ENCODE measurements around the gene MYO1C. TPM values are rescaled to one million over a fixed set of nuclear protein-coding genes. Genes with fewer than 3 reads are reported as not detected.
"Not testable (repeated sequence)": the region's sequence is repeated elsewhere in the genome, so short reads cannot be mapped to it uniquely, and the experiment has no call there.

MYO1C gene
- polyA plus RNA-seq, 1 donor: 56.1 TPM

GRCh38 chr17:1423456-1424135 is 68.9 kb downstream of the MYO1C start:
- no peaks in the 10 kb centered on the region for H3K27me3 ChIP-seq (ENCODE audit: control insufficient read depth, insufficient read depth, low read length)
- 60% methylated on average over 1 of the region's 10 CpGs for WGBS (ENCODE audit: insufficient coverage, low lambda C conversion rate)
- no peaks in the 10 kb centered on the region for H3K4me1 ChIP-seq (ENCODE audit: control insufficient read depth, insufficient read depth, low read length)
- H3K36me3 ChIP-seq (ENCODE audit: control insufficient read depth, insufficient read depth, low read length): peaks cover 40% of the 10 kb centered on the region
- no peak for DNase-seq
- H3K27ac ChIP-seq (ENCODE audit: low read length): no peak overlapping the region
- H3K4me3 ChIP-seq (ENCODE audit: low read length): no peak overlapping the region
- H3K9me3 ChIP-seq (ENCODE audit: control insufficient read depth, low read depth, low read length): no peaks in the 10 kb centered on the region

- Histone ChIP-seq H3K9me3 (ENCODE audit: control insufficient read depth, low read depth, low read length) (no peaks in the 10 kb centered on the region), H3K4me1 (ENCODE audit: control insufficient read depth, insufficient read depth, low read length) (no peaks in the 10 kb centered on the region), H3K4me3 (ENCODE audit: low read length) (no peak overlapping the region), H3K27me3 (ENCODE audit: control insufficient read depth, insufficient read depth, low read length) (no peaks in the 10 kb centered on the region), H3K27ac (ENCODE audit: low read length) (no peak overlapping the region), H3K36me3 (ENCODE audit: control insufficient read depth, insufficient read depth, low read length) (peaks cover 38% of the 10 kb centered on the region)
- no peak for DNase-seq
- no CpG with 5 or more reads among the region's 7 CpGs for WGBS (ENCODE audit: insufficient coverage, low lambda C conversion rate)
These were observed 69.6 kb downstream of the MYO1C start for GRCh38 chr17:1422885-1423284.

GRCh38 chr17:1421470-1421869 is 71.0 kb downstream of the MYO1C start:
- DNase-seq: no peak
- no CpG with 5 or more reads among the region's 11 CpGs for WGBS (ENCODE audit: insufficient coverage, low lambda C conversion rate)
- H3K27ac ChIP-seq (ENCODE audit: low read length): no peak overlapping the region
- no peaks in the 10 kb centered on the region for H3K4me1 ChIP-seq (ENCODE audit: control insufficient read depth, insufficient read depth, low read length)
- peaks cover 41% of the 10 kb centered on the region for H3K36me3 ChIP-seq (ENCODE audit: control insufficient read depth, insufficient read depth, low read length)
- no peaks in the 10 kb centered on the region for H3K27me3 ChIP-seq (ENCODE audit: control insufficient read depth, insufficient read depth, low read length)
- H3K9me3 ChIP-seq (ENCODE audit: control insufficient read depth, low read depth, low read length): no peaks in the 10 kb centered on the region
- H3K4me3 ChIP-seq (ENCODE audit: low read length): no peak overlapping the region

GRCh38 chr17:1420981-1421380 is 71.5 kb downstream of the MYO1C start:
- Histone ChIP-seq H3K4me3 (ENCODE audit: low read length) (no peak overlapping the region), H3K27me3 (ENCODE audit: control insufficient read depth, insufficient read depth, low read length) (no peaks in the 10 kb centered on the region), H3K9me3 (ENCODE audit: control insufficient read depth, low read depth, low read length) (no peaks in the 10 kb centered on the region), H3K4me1 (ENCODE audit: control insufficient read depth, insufficient read depth, low read length) (no peaks in the 10 kb centered on the region), H3K27ac (ENCODE audit: low read length) (no peak overlapping the region), H3K36me3 (ENCODE audit: control insufficient read depth, insufficient read depth, low read length) (peaks cover 39% of the 10 kb centered on the region)
- WGBS (ENCODE audit: insufficient coverage, low lambda C conversion rate): 90% methylated on average over 2 of the region's 2 CpGs
- DNase-seq: no peak

GRCh38 chr17:1420163-1420562 is 72.3 kb downstream of the MYO1C start:
- Histone ChIP-seq H3K27me3 (ENCODE audit: control insufficient read depth, insufficient read depth, low read length) (no peaks in the 10 kb centered on the region), H3K9me3 (ENCODE audit: control insufficient read depth, low read depth, low read length) (no peaks in the 10 kb centered on the region), H3K4me3 (ENCODE audit: low read length) (no peak overlapping the region), H3K27ac (ENCODE audit: low read length) (no peak overlapping the region), H3K36me3 (ENCODE audit: control insufficient read depth, insufficient read depth, low read length) (peaks cover 32% of the 10 kb centered on the region), H3K4me1 (ENCODE audit: control insufficient read depth, insufficient read depth, low read length) (no peaks in the 10 kb centered on the region)
- DNase-seq: no peak
- WGBS (ENCODE audit: insufficient coverage, low lambda C conversion rate): no CpG with 5 or more reads among the region's 11 CpGs

GRCh38 chr17:1418476-1418875 is 74.0 kb downstream of the MYO1C start:
- peaks cover 25% of the 10 kb centered on the region for H3K36me3 ChIP-seq (ENCODE audit: control insufficient read depth, insufficient read depth, low read length)
- H3K9me3 ChIP-seq (ENCODE audit: control insufficient read depth, low read depth, low read length); H3K4me3 ChIP-seq (ENCODE audit: low read length); H3K27me3 ChIP-seq (ENCODE audit: control insufficient read depth, insufficient read depth, low read length); H3K27ac ChIP-seq (ENCODE audit: low read length); DNase-seq; H3K4me1 ChIP-seq (ENCODE audit: control insufficient read depth, insufficient read depth, low read length): not testable (repeated sequence)
- WGBS (ENCODE audit: insufficient coverage, low lambda C conversion rate): 90% methylated on average over 2 of the region's 10 CpGs

GRCh38 chr17:1416414-1416813 is 76.1 kb downstream of the MYO1C start:
- WGBS (ENCODE audit: insufficient coverage, low lambda C conversion rate): 100% methylated on average over 1 of the region's 5 CpGs
- Histone ChIP-seq H3K36me3 (ENCODE audit: control insufficient read depth, insufficient read depth, low read length) (peaks cover 12% of the 10 kb centered on the region), H3K4me1 (ENCODE audit: control insufficient read depth, insufficient read depth, low read length) (no peaks in the 10 kb centered on the region), H3K4me3 (ENCODE audit: low read length) (no peak overlapping the region), H3K9me3 (ENCODE audit: control insufficient read depth, low read depth, low read length) (no peaks in the 10 kb centered on the region), H3K27me3 (ENCODE audit: control insufficient read depth, insufficient read depth, low read length) (no peaks in the 10 kb centered on the region), H3K27ac (ENCODE audit: low read length) (no peak overlapping the region)
- DNase-seq: no peak

- no peaks in the 10 kb centered on the region for H3K27me3 ChIP-seq (ENCODE audit: control insufficient read depth, insufficient read depth, low read length)
- WGBS (ENCODE audit: insufficient coverage, low lambda C conversion rate): no CpG with 5 or more reads among the region's 10 CpGs
- H3K9me3 ChIP-seq (ENCODE audit: control insufficient read depth, low read depth, low read length): no peaks in the 10 kb centered on the region
- DNase-seq: no peak
- H3K4me3 ChIP-seq (ENCODE audit: low read length): no peak overlapping the region
- H3K36me3 ChIP-seq (ENCODE audit: control insufficient read depth, insufficient read depth, low read length): peaks cover 2% of the 10 kb centered on the region
- no peak overlapping the region for H3K27ac ChIP-seq (ENCODE audit: low read length)
- H3K4me1 ChIP-seq (ENCODE audit: control insufficient read depth, insufficient read depth, low read length): no peaks in the 10 kb centered on the region
These were observed 77.9 kb downstream of the MYO1C start for GRCh38 chr17:1414634-1415033.

Other genes starting within 250 kb of the MYO1C start
- not detected for gene BHLHA9, start 222.2 kb downstream of the MYO1C start, polyA plus RNA-seq
- not detected for gene TRARG1, start 213.0 kb downstream of the MYO1C start, polyA plus RNA-seq
- 615 TPM for gene YWHAE, start 92.5 kb downstream of the MYO1C start, polyA plus RNA-seq
- gene CRK, start 36.5 kb downstream of the MYO1C start, polyA plus RNA-seq: 42.2 TPM
- gene INPP5K, start 23.9 kb upstream of the MYO1C start, polyA plus RNA-seq: 18.3 TPM
- 98.5 TPM for gene PITPNA, start 70.1 kb upstream of the MYO1C start, polyA plus RNA-seq
- gene SLC43A2, start 136.1 kb upstream of the MYO1C start, polyA plus RNA-seq: 80.3 TPM
- 6.5 TPM for gene SCARF1, start 153.0 kb upstream of the MYO1C start, polyA plus RNA-seq
- gene RILP, start 157.2 kb upstream of the MYO1C start, polyA plus RNA-seq: 9.0 TPM
- gene PRPF8, start 192.2 kb upstream of the MYO1C start, polyA plus RNA-seq: 177 TPM
- gene TLCD2, start 217.7 kb upstream of the MYO1C start, polyA plus RNA-seq: 2.8 TPM
- 19.3 TPM for gene WDR81, start 232.0 kb upstream of the MYO1C start, polyA plus RNA-seq